SK-N-SH (cell line): ENCODE data around the gene GNL2.

Source experiments
- CTCF ChIP-seq: fragments of 200-600 bp; sonication (generic); IDR thresholded peaks from 2 replicates; pipeline ENCODE4 v1.6.1; 2017; ENCODE audit warnings: antibody characterized with exemption, mild to moderate bottlenecking, moderate library complexity
- POLR2AphosphoS5 ChIP-seq: IDR thresholded peaks from 2 replicates; pipeline ENCODE4 v1.6.1; 2012; ENCODE audit warnings: low read depth, low read length
- RAD21 ChIP-seq: IDR thresholded peaks from 2 replicates; pipeline ENCODE4 v1.6.1; 2012; ENCODE audit warnings: mild to moderate bottlenecking, low read length
- TAF1 ChIP-seq: IDR thresholded peaks from 2 replicates; pipeline ENCODE4 v1.6.1; 2012; ENCODE audit warnings: low read depth, mild to moderate bottlenecking, low read length, moderate library complexity, borderline replicate concordance

GRCh38 chr1:37636435-37636834 lies 40.7 kb upstream of the GNL2 start:
- TF ChIP-seq TAF1 = no peak
- no peak for TF ChIP-seq CTCF
- no peak for TF ChIP-seq POLR2AphosphoS5
- no peak for TF ChIP-seq RAD21
